Adrenal gland (tissue), 12 donors: ENCODE measurements around the gene LRRC8E. TPM values are rescaled to one million over a fixed set of nuclear protein-coding genes. Genes with fewer than 3 reads are reported as not detected.

Source experiments
- DNase-seq, 7 donors: peaks; one replicate each; pipeline ENCODE4 v3.0.0-alpha.2; 2019 to 2020
- H3K27ac ChIP-seq, 5 donors: fragments of 200-600 bp; sonication (generic) in 4 of 5; 1 replicate in 3 of 5; 2 replicates in 2 of 5; pipeline versions ENCODE4 v1.5.1 to v1.8.0; 2016 to 2020; ENCODE audit warnings: mild to moderate bottlenecking in 1 of 5
- H3K27me3 ChIP-seq: fragments of 200-600 bp; 2 replicates; pipeline ENCODE4 v1.8.0; 2021
- H3K36me3 ChIP-seq, 2 donors: fragments of 200-600 bp; replicated peaks in 1 of 2; 1 replicate in 1 of 2; 2 replicates in 1 of 2; pipeline versions ENCODE4 v1.5.1 to v1.8.0; 2018 to 2022
- H3K4me1 ChIP-seq, 2 donors: fragments of 200-600 bp; replicated peaks in 1 of 2; 1 replicate in 1 of 2; 2 replicates in 1 of 2; pipeline versions ENCODE4 v1.5.1 to v1.8.0; 2018 to 2021
- H3K4me3 ChIP-seq, 4 donors: fragments of 200-600 bp; sonication (generic) in 3 of 4; one replicate each; pipeline ENCODE4 v1.5.1; 2016 to 2018
- H3K9me3 ChIP-seq, 3 donors: fragments of 200-600 bp; sonication (generic) in 1 of 3; replicated peaks in 1 of 3; 1 replicate in 2 of 3; 2 replicates in 1 of 3; pipeline versions ENCODE4 v1.5.1 to v1.8.0; 2016 to 2021
- POLR2A ChIP-seq, 2 donors: fragments of 450-650 bp; IDR thresholded peaks; one replicate each; pipeline ENCODE4 v1.6.1; 2017; ENCODE audit warnings: antibody characterized with exemption in 2 of 2, mild to moderate bottlenecking in 2 of 2, moderate library complexity in 1 of 2
- WGBS, 4 donors: extraction: QIAGEN DNeasy Blood & Tissue Kit in 2 of 4; methylation state at CpG; one replicate each; pipeline versions ENCODE4 v1.1.5 to v1.1.7; 2013 to 2017; 5-methylcytosine and 5-hydroxymethylcytosine counted together
- intact Hi-C, 2 donors: fragments of 100-400 bp; cut with DNase I; formaldehyde crosslinking; loops; one replicate each; pipeline versions ENCODE4 v1.14.1 to v1.15.0; 2022 to 2023
- polyA plus RNA-seq, 3 donors: library from polyadenylated mRNA; stranded (reverse); fragments of 200-250 nt in 2 of 3; fragments of 350-450 nt in 1 of 3; fragmentation: Illumina TruSeq in 1 of 3; extraction: RNeasy Lipid Tissue Mini Kit (QIAGEN cat#74804) in 1 of 3; gene quantifications; one replicate each; pipeline ENCODE4 v1.2.3, GENCODE V29; 2013 to 2014
- total RNA-seq, 9 donors: library from RNA; depleted of rRNA in 4 of 9; stranded (reverse); fragments of >200 nt in 4 of 9; fragments of 120-200 nt in 1 of 9; fragmentation: NEBNext Ultra II Directional in 1 of 9; extraction: Animal tissue kit (Norgen Biotek cat#: 25700) in 1 of 9; gene quantifications; one replicate each; pipeline versions ENCODE4 v1.1.0 to v1.2.4, GENCODE V29; 2013 to 2023
- TF ChIP-seq, protein P1 (sequence below), 6 experiments: fragments of 450-650 bp in 4 of 6; fragments of 200-600 bp in 2 of 6; sonication (generic) in 1 of 6; IDR thresholded peaks; 1 replicate in 5 of 6; 2 replicates in 1 of 6; pipeline versions ENCODE4 v1.5.1 to v1.8.0; 2016 to 2021; ENCODE audit warnings: antibody characterized with exemption in 6 of 6, mild to moderate bottlenecking in 2 of 6, moderate library complexity in 1 of 6
- donor health status: healthy with polysubstance abuse.
- donor health status: Bipolar disorder and iron deficiency.
- donor health status: DM: yes; HTN: yes; CAD: no.
- donor health status: DM: no; HTN: no; CAD: no.
- donor health status: DM: no; HTN: no; CAD: no.
- donor health status: DM: yes; HTN: yes; CAD: no.

Gene LRRC8E
- total and polyA plus RNA-seq, 12 donors: 0.67 to 22.9 (median 11.2) TPM

DNA sequence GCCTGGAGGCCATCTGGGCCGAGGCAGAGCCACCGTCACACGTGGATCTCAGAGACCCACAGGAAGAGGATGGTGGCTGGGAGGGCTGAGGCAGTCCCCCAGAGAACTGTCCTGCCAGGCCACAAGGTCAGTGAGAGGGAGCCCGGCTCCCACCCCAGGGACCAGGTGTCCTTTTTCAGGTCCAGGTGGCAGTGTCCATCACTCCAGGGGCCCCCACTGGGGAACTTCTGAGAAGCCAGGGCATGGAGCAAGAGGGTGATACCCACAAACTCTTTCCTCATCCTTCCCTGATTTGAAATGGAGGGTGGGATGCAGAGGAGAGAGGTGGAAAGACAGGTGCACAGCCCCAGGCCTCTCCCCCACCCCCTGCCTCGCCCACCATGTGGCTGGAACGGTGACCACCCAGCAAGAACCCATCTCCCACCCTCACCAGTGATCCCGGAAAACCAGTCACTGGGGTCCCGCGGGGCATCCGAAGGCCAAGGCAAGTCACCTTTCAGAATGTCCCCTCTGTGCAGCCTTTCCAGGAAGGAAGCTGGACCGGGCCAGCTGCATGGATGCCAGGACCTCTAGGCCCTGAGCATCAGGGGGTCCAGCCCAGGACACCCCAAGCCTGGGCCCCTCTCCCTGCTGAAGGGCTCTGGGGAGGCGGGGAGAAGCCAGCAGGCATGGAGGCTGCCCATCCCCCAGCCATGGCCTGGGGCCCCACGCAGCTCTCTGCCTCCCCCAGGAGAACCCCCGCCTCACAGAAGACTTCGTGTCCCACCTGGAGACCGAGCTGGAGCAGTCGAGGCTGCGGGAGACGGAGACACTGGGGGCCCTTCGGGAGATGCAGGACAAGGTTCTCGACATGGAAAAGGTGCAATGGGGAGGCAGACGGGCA is 28.2 kb upstream of the LRRC8E start:
- H3K4me3 ChIP-seq: no peak overlapping the region
- WGBS, 4 donors: 91 to 95% (median 92%) methylated on average over 13 to 22 of the region's 22 CpGs
- no peak for DNase-seq
- H3K4me1 ChIP-seq: peaks cover 9 to 11% of the 10 kb centered on the region in 2 donors
- no peak for TF ChIP-seq POLR2A (IDR thresholded peaks at IDR 0.05)
- TF ChIP-seq, protein P1, sequence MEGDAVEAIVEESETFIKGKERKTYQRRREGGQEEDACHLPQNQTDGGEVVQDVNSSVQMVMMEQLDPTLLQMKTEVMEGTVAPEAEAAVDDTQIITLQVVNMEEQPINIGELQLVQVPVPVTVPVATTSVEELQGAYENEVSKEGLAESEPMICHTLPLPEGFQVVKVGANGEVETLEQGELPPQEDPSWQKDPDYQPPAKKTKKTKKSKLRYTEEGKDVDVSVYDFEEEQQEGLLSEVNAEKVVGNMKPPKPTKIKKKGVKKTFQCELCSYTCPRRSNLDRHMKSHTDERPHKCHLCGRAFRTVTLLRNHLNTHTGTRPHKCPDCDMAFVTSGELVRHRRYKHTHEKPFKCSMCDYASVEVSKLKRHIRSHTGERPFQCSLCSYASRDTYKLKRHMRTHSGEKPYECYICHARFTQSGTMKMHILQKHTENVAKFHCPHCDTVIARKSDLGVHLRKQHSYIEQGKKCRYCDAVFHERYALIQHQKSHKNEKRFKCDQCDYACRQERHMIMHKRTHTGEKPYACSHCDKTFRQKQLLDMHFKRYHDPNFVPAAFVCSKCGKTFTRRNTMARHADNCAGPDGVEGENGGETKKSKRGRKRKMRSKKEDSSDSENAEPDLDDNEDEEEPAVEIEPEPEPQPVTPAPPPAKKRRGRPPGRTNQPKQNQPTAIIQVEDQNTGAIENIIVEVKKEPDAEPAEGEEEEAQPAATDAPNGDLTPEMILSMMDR (IDR thresholded peaks at IDR 0.05): no peak
- H3K9me3 ChIP-seq: no peaks in the 10 kb centered on the region
- intact Hi-C loops: loop anchor here in 1 of 2 donors (5.0 kb wide), 1 partner anchor 42 kb away; the partner anchor contains the start of gene MAP2K7
- H3K27ac ChIP-seq: no peak overlapping the region
- no peaks in the 10 kb centered on the region for H3K36me3 ChIP-seq
- H3K27me3 ChIP-seq: no peaks in the 10 kb centered on the region

DNA sequence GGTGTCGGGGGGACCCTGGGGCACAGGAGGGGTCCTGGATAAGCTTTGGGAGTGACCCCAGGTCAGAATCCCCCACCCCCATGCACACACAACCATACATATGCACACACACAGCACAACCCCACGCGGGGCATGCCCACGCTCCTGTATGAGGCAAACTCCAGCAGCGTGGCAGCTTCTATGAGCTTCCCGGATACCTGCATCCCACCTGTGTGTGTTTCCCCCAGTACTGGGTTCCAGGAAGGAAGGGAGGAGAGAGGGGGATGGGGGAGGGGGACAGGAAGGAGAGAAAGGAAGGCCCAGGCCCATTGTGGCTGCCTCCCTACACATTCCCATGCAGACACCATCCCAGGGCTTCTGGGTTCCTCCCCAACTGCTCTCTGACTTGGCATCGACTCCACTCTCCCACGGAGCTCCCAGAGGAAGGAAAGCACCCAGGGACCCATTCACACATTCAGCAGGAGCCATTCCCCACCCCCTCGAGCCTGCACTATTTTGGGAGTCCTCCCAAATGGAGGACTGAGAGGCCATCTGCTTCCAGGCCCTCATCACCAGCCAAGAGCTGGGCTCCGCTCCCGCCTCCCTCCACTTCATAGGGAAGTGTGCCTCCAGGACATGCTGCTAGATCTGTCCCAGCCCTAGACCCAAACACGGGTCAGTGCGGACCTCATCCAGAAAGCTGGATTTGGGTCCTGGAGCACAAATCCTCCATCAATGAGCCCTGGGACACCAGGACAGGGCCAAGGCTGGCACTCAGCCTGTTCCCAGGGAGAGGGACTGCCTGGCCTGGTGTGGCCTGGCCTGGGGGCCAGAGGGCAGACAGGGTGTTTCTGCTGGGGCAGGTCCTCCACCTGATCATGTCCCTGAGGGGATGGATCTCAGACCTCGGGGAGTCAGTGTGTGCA is 27.3 kb upstream of the LRRC8E start:
- Histone ChIP-seq H3K4me3 (no peak overlapping the region), H3K27me3 (no peaks in the 10 kb centered on the region), H3K27ac (no peak overlapping the region), H3K4me1 (peaks cover 9 to 11% of the 10 kb centered on the region in 2 donors), H3K9me3 (no peaks in the 10 kb centered on the region), H3K36me3 (no peaks in the 10 kb centered on the region)
- TF ChIP-seq POLR2A (IDR thresholded peaks at IDR 0.05): no peak
- TF ChIP-seq, protein P1 (IDR thresholded peaks at IDR 0.05): no peak
- WGBS, 4 donors: 86 to 91% (median 89%) methylated on average over 9 to 14 of the region's 14 CpGs
- intact Hi-C loops: loop anchor here in 1 of 2 donors (5.0 kb wide), 1 partner anchor 41 kb away; the partner anchor contains the start of gene MAP2K7
- DNase-seq: peak in 1 of 7 donors; percentile 18

- TF ChIP-seq, protein P1 (IDR thresholded peaks at IDR 0.05): no peak
- TF ChIP-seq POLR2A (IDR thresholded peaks at IDR 0.05): no peak
- intact Hi-C loops: loop anchor here in 1 of 2 donors (5.0 kb wide), 1 partner anchor 40 kb away; the partner anchor contains the start of gene MAP2K7
- peak in 2 of 7 donors; percentile 29 to 52 for DNase-seq
- 40 to 68% (median 46%) methylated on average over 15 to 63 of the region's 63 CpGs for WGBS, 4 donors
- Histone ChIP-seq H3K9me3 (no peaks in the 10 kb centered on the region), H3K27ac (no peak overlapping the region), H3K27me3 (no peaks in the 10 kb centered on the region), H3K36me3 (no peaks in the 10 kb centered on the region), H3K4me3 (peak overlapping the region in 1 of 4 donors; percentile 39), H3K4me1 (peaks cover 9 to 11% of the 10 kb centered on the region in 2 donors)
Observed at GRCh38 chr19:7861619-7862412, 26.5 kb upstream of the LRRC8E start.
